SU-DHL-6 (cell line): Measurements from ENCODE around the gene YIF1A.

ENCODE experiments used
- H2AFZ ChIP-seq: fragments of 200-600 bp; sonication (generic); 2 replicates; pipeline ENCODE4 v1.6.1; 2014; ENCODE audit warnings: low read depth, mild to moderate bottlenecking, moderate library complexity, mixed read lengths, antibody characterized with exemption, low read length; ENCODE audit not compliant: severe bottlenecking
- H3F3A ChIP-seq: fragments of 200-600 bp; shearing (Covaris generic); 2 replicates; pipeline ENCODE4 v1.6.0; 2016; ENCODE audit warnings: antibody characterized with exemption, mild to moderate bottlenecking; ENCODE audit not compliant: insufficient read depth
- H3K27ac ChIP-seq: fragments of 200-600 bp; sonication (generic); 2 replicates; pipeline ENCODE4 v1.5.1; 2016; ENCODE audit warnings: low read depth, mild to moderate bottlenecking, low read length, moderate library complexity, mixed read lengths
- H3K27me3 ChIP-seq: fragments of 200-600 bp; sonication (generic), shearing (Covaris generic); 2 replicates; pipeline ENCODE4 v1.6.0; 2014; ENCODE audit warnings: mild to moderate bottlenecking, low read length
- H3K36me3 ChIP-seq: fragments of 200-600 bp; sonication (generic); 2 replicates; pipeline ENCODE4 v1.6.1; 2014; ENCODE audit warnings: mild to moderate bottlenecking, low read length, mixed read lengths
- H3K4me2 ChIP-seq: fragments of 300-600, 200-600 bp; shearing (Covaris generic), sonication (generic); 2 replicates; pipeline ENCODE4 v1.6.0; 2014; ENCODE audit warnings: low read length, low read depth, mild to moderate bottlenecking; ENCODE audit not compliant: poor library complexity, severe bottlenecking
- H3K4me3 ChIP-seq: fragments of 200-600 bp; sonication (generic); 2 replicates; pipeline ENCODE4 v1.5.1; 2014; ENCODE audit warnings: antibody characterized with exemption, low read length, mild to moderate bottlenecking, mixed read lengths; ENCODE audit not compliant: insufficient read depth, poor library complexity, severe bottlenecking
- H3K79me2 ChIP-seq: fragments of 200-600 bp; sonication (generic); 2 replicates; pipeline ENCODE4 v1.6.1; 2014; ENCODE audit warnings: mild to moderate bottlenecking, low read length, moderate library complexity; ENCODE audit not compliant: insufficient read depth
- H3K9ac ChIP-seq: fragments of 200-600 bp; sonication (generic); 2 replicates; pipeline ENCODE4 v1.7.0; 2014; ENCODE audit warnings: mild to moderate bottlenecking, low read length
- H3K9me2 ChIP-seq: fragments of 200-600 bp; sonication (generic); replicated peaks from 2 replicates; pipeline ENCODE4 v1.6.1; 2014; ENCODE audit warnings: low read length; ENCODE audit not compliant: insufficient read depth
- H3K9me3 ChIP-seq: fragments of 200-600 bp; sonication (generic); 2 replicates; pipeline ENCODE4 v1.6.1; 2014; ENCODE audit warnings: low read length, mixed read lengths; ENCODE audit not compliant: insufficient read depth
- H4K20me1 ChIP-seq: fragments of 200-600 bp; sonication (generic); 2 replicates; pipeline ENCODE4 v1.6.1; 2014; ENCODE audit warnings: low read depth, mild to moderate bottlenecking, antibody characterized with exemption, low read length, moderate library complexity, mixed read lengths
- EZH2phosphoT487 ChIP-seq: fragments of 200-600 bp; sonication (generic), shearing (Covaris generic); conservative IDR thresholded peaks from 2 replicates; pipeline ENCODE4 v1.6.1; 2018; ENCODE audit warnings: mild to moderate bottlenecking, antibody characterized with exemption, low read length, moderate library complexity, mixed read lengths
- TF ChIP-seq, protein P1 (sequence below): fragments of 200-600 bp; sonication (generic); IDR thresholded peaks from one replicate; pipeline ENCODE4 v1.5.1; 2017; ENCODE audit warnings: antibody characterized with exemption, mild to moderate bottlenecking, low read length, moderate library complexity; ENCODE audit not compliant: insufficient read depth, poor library complexity, severe bottlenecking

The YIF1A gene

GRCh38 chr11:66287889-66288670 is 863 bp downstream of the YIF1A start:
- H3K9me3 ChIP-seq = no peaks in the 10 kb centered on the region
- peak overlapping the region; percentile 72 for H3K4me3 ChIP-seq
- TF ChIP-seq, protein P1, sequence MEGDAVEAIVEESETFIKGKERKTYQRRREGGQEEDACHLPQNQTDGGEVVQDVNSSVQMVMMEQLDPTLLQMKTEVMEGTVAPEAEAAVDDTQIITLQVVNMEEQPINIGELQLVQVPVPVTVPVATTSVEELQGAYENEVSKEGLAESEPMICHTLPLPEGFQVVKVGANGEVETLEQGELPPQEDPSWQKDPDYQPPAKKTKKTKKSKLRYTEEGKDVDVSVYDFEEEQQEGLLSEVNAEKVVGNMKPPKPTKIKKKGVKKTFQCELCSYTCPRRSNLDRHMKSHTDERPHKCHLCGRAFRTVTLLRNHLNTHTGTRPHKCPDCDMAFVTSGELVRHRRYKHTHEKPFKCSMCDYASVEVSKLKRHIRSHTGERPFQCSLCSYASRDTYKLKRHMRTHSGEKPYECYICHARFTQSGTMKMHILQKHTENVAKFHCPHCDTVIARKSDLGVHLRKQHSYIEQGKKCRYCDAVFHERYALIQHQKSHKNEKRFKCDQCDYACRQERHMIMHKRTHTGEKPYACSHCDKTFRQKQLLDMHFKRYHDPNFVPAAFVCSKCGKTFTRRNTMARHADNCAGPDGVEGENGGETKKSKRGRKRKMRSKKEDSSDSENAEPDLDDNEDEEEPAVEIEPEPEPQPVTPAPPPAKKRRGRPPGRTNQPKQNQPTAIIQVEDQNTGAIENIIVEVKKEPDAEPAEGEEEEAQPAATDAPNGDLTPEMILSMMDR = no peak
- TF ChIP-seq EZH2phosphoT487 = no peak
- no peaks in the 10 kb centered on the region for H3F3A ChIP-seq
- no peaks in the 10 kb centered on the region for H3K9me2 ChIP-seq
- peak overlapping the region; percentile 69 for H3K4me2 ChIP-seq
- no peaks in the 10 kb centered on the region for H3K79me2 ChIP-seq
- peak overlapping the region; percentile 57 for H2AFZ ChIP-seq
- no peaks in the 10 kb centered on the region for H3K36me3 ChIP-seq
- peak overlapping the region; percentile 84 for H3K9ac ChIP-seq
- H3K27ac ChIP-seq = no peak overlapping the region
- no peaks in the 10 kb centered on the region for H3K27me3 ChIP-seq
- H4K20me1 ChIP-seq = no peaks in the 10 kb centered on the region

GRCh38 chr11:66287211-66287888 is 1.6 kb downstream of the YIF1A start:
- no peak overlapping the region for H3K27ac ChIP-seq
- H3K4me2 ChIP-seq = peak overlapping the region; percentile 69
- TF ChIP-seq EZH2phosphoT487 = no peak
- TF ChIP-seq, protein P1 = no peak

GRCh38 chr11:66286699-66287098 is 2.2 kb downstream of the YIF1A start:
- Histone ChIP-seq H3K4me2 (no peak overlapping the region), H3K9ac (no peak overlapping the region), H3K9me3 (no peaks in the 10 kb centered on the region), H2AFZ (no peak overlapping the region), H3K27ac (no peak overlapping the region), H4K20me1 (no peaks in the 10 kb centered on the region), H3F3A (no peaks in the 10 kb centered on the region), H3K36me3 (no peaks in the 10 kb centered on the region), H3K4me3 (no peak overlapping the region), H3K79me2 (no peaks in the 10 kb centered on the region), H3K9me2 (no peaks in the 10 kb centered on the region), H3K27me3 (no peaks in the 10 kb centered on the region)
- TF ChIP-seq EZH2phosphoT487 = no peak
- TF ChIP-seq, protein P1 = no peak

More at GRCh38 chr11:66287211-66287888, 1.6 kb downstream of the YIF1A start:
- Histone ChIP-seq H2AFZ (no peak overlapping the region), H3K4me3 (no peak overlapping the region), H3K9ac (peak overlapping the region; percentile 84; the same call in 1 of the 2 replicates), H3K79me2 (no peaks in the 10 kb centered on the region), H3K9me2 (no peaks in the 10 kb centered on the region), H3K27me3 (no peaks in the 10 kb centered on the region), H3K9me3 (no peaks in the 10 kb centered on the region), H3K36me3 (no peaks in the 10 kb centered on the region), H3F3A (no peaks in the 10 kb centered on the region), H4K20me1 (no peaks in the 10 kb centered on the region)
